Endothelial cell of umbilical vein (primary cell): ENCODE data around the gene HCFC1.

Source experiments
- EZH2 ChIP-seq: IDR thresholded peaks from 2 replicates; pipeline ENCODE4 v1.6.1; 2012; ENCODE audit warnings: borderline replicate concordance, low read depth, mild to moderate bottlenecking, moderate library complexity, low read length, inconsistent platforms; ENCODE audit not compliant: severe bottlenecking
- FOS ChIP-seq: IDR thresholded peaks from 2 replicates; pipeline ENCODE4 v1.6.1; 2011; ENCODE audit warnings: mild to moderate bottlenecking, low read length, moderate library complexity, borderline replicate concordance; ENCODE audit not compliant: insufficient read depth
- JUN ChIP-seq: IDR thresholded peaks from 2 replicates; pipeline ENCODE4 v1.6.1; 2011; ENCODE audit warnings: borderline replicate concordance, low read depth; ENCODE audit not compliant: insufficient read length, insufficient read depth
- POLR2A ChIP-seq: IDR thresholded peaks from 2 replicates; pipeline ENCODE4 v1.6.1; 2012; ENCODE audit warnings: low read depth, mild to moderate bottlenecking, control low read depth, low read length
- POLR2AphosphoS5 ChIP-seq: IDR thresholded peaks from 2 replicates; pipeline ENCODE4 v1.6.1; 2012; ENCODE audit warnings: low read depth, mild to moderate bottlenecking, control low read depth, low read length, moderate library complexity; ENCODE audit not compliant: insufficient read depth
- TF ChIP-seq, protein P1 (sequence below), 2 donors: IDR thresholded peaks; 1 replicate in 1 of 2; 2 replicates in 1 of 2; pipeline ENCODE4 v1.5.1; 2011; ENCODE audit warnings: low read length in 2 of 2, mild to moderate bottlenecking in 2 of 2, moderate library complexity in 2 of 2, control low read depth in 1 of 2, inconsistent platforms in 1 of 2, low read depth in 1 of 2; ENCODE audit not compliant: insufficient read depth in 1 of 2; ENCODE audit errors: extremely low read depth in 1 of 2
- TF ChIP-seq, protein P2 (sequence below): IDR thresholded peaks from 2 replicates; pipeline ENCODE4 v1.6.1; 2011; ENCODE audit not compliant: insufficient read depth, insufficient read length

DNA sequence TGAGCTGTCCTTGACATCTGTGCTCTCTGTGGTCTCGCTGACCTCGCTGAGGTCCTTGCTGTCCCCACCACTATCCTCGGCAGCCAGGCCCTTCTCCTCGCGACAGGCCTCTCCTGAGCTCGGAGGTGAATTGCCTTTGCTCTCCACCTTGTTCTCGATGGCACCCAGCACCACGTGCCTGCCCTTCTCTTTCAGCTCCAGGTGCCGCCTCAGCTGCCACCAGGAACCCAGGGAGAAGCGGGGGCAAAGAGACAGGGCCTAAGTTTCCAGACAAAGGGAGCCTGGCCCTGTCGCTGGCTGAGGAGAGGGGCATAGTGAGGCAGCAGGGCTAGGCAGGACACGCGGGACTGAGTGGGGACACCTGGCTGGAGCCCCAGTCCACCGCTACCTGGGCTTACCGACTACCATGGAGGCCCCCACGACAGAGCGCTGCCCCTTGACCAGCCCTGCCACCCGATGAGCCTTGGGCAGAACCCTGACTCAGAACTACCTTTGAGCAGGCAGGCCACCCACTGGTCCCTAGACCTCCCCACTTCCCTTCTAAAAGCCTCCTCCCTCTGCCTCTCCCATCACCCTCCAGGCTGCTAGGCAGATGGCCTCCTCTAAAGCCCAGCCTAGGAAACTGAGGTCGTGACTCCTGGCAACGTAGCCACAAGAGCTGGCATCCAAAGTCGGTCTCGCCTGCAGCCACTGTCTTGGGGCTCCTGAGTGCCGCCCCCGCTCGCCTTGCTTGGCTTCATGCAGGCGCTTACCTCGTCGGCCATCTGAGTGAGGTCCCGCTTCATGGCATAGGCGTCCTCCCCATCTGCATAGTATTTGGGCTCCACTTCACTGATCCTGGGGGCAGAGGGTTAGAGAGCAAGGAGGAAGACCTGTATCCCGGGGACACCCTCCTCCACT lies 41.4 kb downstream of the HCFC1 start:
- TF ChIP-seq, protein P1, sequence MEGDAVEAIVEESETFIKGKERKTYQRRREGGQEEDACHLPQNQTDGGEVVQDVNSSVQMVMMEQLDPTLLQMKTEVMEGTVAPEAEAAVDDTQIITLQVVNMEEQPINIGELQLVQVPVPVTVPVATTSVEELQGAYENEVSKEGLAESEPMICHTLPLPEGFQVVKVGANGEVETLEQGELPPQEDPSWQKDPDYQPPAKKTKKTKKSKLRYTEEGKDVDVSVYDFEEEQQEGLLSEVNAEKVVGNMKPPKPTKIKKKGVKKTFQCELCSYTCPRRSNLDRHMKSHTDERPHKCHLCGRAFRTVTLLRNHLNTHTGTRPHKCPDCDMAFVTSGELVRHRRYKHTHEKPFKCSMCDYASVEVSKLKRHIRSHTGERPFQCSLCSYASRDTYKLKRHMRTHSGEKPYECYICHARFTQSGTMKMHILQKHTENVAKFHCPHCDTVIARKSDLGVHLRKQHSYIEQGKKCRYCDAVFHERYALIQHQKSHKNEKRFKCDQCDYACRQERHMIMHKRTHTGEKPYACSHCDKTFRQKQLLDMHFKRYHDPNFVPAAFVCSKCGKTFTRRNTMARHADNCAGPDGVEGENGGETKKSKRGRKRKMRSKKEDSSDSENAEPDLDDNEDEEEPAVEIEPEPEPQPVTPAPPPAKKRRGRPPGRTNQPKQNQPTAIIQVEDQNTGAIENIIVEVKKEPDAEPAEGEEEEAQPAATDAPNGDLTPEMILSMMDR (IDR thresholded peaks at IDR 0.05; ENCODE audit: extremely low read depth in 1 of 2, insufficient read depth in 1 of 2, low read depth in 1 of 2, low read length in 2 of 2): no peak
- TF ChIP-seq EZH2: no peak
- TF ChIP-seq POLR2A: no peak
- no peak for TF ChIP-seq POLR2AphosphoS5
- no peak for TF ChIP-seq JUN
- no peak for TF ChIP-seq FOS
- TF ChIP-seq, protein P2, sequence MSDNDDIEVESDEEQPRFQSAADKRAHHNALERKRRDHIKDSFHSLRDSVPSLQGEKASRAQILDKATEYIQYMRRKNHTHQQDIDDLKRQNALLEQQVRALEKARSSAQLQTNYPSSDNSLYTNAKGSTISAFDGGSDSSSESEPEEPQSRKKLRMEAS: no peak
